T-helper 2 cell treated with Interferon-gamma antibody and Interleukin-4, amounts not matched to agents 5 μg/mL and 100 μg/mL, for 36 hours (primary cell): ENCODE measurements around the gene SMIM36.
"Not testable (repeated sequence)": the region's sequence is repeated elsewhere in the genome, so short reads cannot be mapped to it uniquely, and the experiment has no call there.

Experiments
- DNase-seq: peaks from one replicate; pipeline ENCODE4 v3.0.0; 2021; ENCODE audit warnings: low spot score
- H3K27ac Mint-ChIP-seq: one replicate; pipeline ENCODE4 v1.8.0; 2021; ENCODE audit warnings: mild to moderate bottlenecking, mixed read lengths
- H3K27me3 Mint-ChIP-seq: one replicate; pipeline ENCODE4 v1.8.0; 2021; ENCODE audit warnings: low read depth, mixed read lengths
- H3K36me3 Mint-ChIP-seq: one replicate; pipeline ENCODE4 v1.8.0; 2021; ENCODE audit warnings: low read depth, mixed read lengths
- H3K4me1 Mint-ChIP-seq: one replicate; pipeline ENCODE4 v1.8.0; 2021; ENCODE audit warnings: low read depth, mixed read lengths
- H3K4me3 Mint-ChIP-seq: one replicate; pipeline ENCODE4 v1.8.0; 2022; ENCODE audit warnings: mild to moderate bottlenecking, moderate library complexity, mixed read lengths
- H3K9me3 Mint-ChIP-seq: one replicate; pipeline ENCODE4 v1.8.0; 2021; ENCODE audit warnings: mixed read lengths

SMIM36 gene

DNA sequence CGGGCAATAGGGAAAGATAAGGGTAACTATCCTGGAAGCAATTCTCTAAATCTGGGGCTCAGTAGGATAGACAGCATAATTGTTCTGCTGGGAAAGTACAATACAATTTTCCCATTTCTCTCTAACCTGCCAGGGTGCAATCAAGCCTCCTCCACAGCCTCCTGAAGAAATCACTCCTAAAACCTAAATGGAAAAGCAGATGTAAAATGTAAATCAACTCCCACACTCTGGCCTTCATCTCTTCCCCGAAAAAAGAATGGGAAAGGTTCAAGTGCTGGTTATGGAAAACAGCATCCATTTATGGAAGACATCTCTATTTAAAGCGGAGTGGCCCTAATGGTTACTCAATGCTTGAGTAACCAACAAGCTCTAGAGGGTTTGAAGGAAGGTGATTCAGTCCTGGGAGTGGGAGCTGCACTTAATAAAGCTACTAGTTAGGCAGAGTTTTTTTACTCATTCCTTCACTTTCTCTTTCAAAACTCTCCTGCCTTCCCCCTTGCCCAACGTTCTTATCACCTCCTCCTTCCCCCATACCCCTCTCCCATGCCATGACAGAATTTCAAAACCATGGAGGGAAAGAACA lies 94.7 kb downstream of the SMIM36 start:
- DNase-seq = no peak
- peak overlapping the region; percentile 58 for H3K27ac Mint-ChIP-seq
- H3K4me1 Mint-ChIP-seq = peaks cover 55% of the 10 kb centered on the region
- H3K27me3 Mint-ChIP-seq = no peaks in the 10 kb centered on the region
- peak overlapping the region; percentile 41 for H3K4me3 Mint-ChIP-seq
- peaks cover 63% of the 10 kb centered on the region for H3K36me3 Mint-ChIP-seq
- no peaks in the 10 kb centered on the region for H3K9me3 Mint-ChIP-seq

DNA sequence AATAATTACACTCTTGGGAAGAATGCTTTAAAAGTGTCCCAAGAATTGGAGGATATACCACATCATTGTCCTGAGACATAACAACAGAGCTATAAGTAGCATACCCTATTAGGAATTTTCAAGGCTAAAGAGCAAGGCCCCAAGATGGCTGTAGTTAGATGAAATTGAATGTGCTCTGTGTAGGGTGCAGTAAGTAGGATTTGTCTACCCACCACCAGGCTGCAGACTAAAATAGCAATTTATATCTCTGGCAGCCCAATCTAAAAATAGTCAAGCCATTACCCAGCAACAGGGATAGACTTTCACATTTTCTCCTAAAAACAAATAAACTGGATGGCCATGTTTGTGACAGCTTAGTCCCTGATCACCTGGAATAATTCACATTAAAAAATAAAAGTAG lies 95.3 kb downstream of the SMIM36 start:
- no peaks in the 10 kb centered on the region for H3K9me3 Mint-ChIP-seq
- peaks cover 55% of the 10 kb centered on the region for H3K4me1 Mint-ChIP-seq
- no peak overlapping the region for H3K4me3 Mint-ChIP-seq
- DNase-seq = no peak
- H3K27ac Mint-ChIP-seq = no peak overlapping the region
- H3K27me3 Mint-ChIP-seq = no peaks in the 10 kb centered on the region
- H3K36me3 Mint-ChIP-seq = peaks cover 66% of the 10 kb centered on the region

DNA sequence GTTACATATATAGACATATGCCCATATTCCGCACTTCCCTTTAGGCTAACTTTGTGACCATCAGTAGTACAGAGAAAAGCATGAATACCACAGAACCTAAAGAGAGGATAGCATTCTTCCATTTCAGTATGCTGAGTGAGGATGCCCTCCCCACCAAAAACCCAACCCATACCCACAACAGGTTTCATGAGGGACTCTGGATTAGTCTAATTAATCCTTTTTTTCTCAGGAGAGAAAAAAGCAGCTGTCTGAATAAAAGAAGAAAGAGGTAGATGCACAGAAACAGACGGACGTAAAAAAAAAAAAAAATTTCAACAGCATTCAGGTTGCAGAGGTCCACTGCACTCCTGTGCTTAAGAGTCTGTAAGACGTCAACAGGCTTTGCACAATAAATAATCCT lies 96.3 kb downstream of the SMIM36 start:
- DNase-seq = no peak
- peaks cover 51% of the 10 kb centered on the region for H3K4me1 Mint-ChIP-seq
- H3K9me3 Mint-ChIP-seq = no peaks in the 10 kb centered on the region
- no peak overlapping the region for H3K27ac Mint-ChIP-seq
- H3K4me3 Mint-ChIP-seq = no peak overlapping the region
- H3K27me3 Mint-ChIP-seq = no peaks in the 10 kb centered on the region
- peaks cover 73% of the 10 kb centered on the region for H3K36me3 Mint-ChIP-seq

DNA sequence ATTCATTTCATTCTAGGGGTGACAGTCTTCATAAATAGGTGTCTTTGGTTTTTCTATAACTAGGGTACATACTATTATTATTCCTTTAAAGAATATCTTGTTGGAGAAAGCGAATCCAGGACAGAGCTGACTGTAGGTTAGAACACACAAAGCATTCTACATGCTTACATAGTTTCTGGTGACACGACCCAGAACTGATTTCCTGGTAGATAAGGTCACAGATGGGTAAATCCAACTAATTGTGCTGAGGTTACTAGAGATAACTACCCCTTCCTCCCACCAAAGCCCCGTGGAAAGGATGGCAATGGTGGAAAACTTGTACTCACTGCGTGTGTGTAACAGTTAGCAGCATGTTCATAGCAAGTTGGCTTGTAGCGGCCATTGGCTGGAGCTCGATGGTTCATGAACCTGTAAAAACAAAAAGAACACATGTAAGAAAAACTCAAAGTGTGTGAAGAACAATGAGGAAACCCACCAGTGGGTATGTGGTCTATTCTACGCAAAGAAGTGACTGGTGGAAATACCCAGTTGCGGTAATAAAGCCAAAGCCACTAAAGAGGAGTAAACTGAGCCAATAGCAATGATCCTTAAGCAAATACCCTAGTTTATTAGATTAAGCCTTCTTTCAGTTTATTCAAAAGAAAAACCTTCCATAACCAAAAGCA lies 97.3 kb downstream of the SMIM36 start:
- H3K4me1 Mint-ChIP-seq = peaks cover 41% of the 10 kb centered on the region
- peaks cover 70% of the 10 kb centered on the region for H3K36me3 Mint-ChIP-seq
- DNase-seq = no peak
- H3K4me3 Mint-ChIP-seq = no peak overlapping the region
- no peaks in the 10 kb centered on the region for H3K9me3 Mint-ChIP-seq
- no peak overlapping the region for H3K27ac Mint-ChIP-seq
- no peaks in the 10 kb centered on the region for H3K27me3 Mint-ChIP-seq

DNA sequence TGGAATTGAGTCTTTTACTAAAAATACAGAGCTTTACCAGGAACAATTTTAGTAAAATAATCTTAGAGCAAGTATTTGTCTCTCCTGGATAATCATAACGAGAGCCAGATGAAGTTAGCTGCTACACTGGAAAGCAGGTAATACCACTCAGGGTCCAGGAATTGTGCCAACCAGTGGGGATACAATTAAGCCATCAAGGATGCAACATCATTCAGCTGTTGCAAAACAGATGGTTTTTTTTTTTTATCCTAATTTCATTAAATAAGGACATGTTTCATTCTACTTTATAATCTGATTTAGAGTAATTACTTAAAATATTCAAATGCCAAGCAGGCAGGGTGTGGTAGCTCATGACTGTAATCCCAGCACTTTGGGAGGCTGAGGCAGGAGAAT lies 99.8 kb downstream of the SMIM36 start:
- no peak overlapping the region for H3K4me3 Mint-ChIP-seq
- H3K27ac Mint-ChIP-seq = no peak overlapping the region
- peaks cover 59% of the 10 kb centered on the region for H3K36me3 Mint-ChIP-seq
- DNase-seq = no peak
- peaks cover 16% of the 10 kb centered on the region for H3K4me1 Mint-ChIP-seq
- no peaks in the 10 kb centered on the region for H3K27me3 Mint-ChIP-seq
- H3K9me3 Mint-ChIP-seq = no peaks in the 10 kb centered on the region

DNA sequence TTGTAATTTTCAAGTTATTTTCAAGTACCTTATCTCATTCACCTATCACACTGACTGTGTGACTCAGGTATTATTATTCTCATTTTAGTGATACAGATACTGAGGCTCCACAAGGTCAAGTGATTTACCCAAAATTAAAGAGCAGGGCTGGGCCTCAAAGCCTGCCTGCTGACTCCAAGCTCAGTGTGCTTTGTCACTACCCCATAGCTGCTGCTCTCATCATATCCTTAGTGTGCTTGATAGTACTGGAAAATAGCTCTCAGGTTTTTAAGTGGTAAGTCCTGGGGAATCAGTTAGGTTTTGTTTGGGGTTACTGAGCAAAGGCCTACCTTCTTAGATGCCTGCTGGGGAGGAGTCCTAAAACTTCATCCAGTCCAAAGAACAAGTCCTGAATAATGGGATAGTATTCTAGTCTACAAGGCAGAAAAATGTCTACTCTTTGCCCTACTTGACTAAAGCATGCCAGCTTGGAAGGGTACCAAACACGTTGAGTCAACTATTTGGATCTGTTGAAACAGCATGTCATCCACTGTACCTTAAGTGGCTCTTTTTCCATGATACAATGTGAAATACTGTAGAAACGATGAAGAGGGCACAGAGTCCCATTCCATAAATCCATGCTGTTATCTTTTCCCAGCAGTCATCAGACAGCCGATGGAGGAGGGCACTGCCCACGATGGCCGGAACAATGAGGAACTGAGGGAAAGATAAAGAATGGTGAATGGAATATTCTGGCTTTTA lies 100.4 kb downstream of the SMIM36 start:
- H3K9me3 Mint-ChIP-seq = no peaks in the 10 kb centered on the region
- H3K4me1 Mint-ChIP-seq = peaks cover 12% of the 10 kb centered on the region
- no peak overlapping the region for H3K27ac Mint-ChIP-seq
- H3K4me3 Mint-ChIP-seq = no peak overlapping the region
- no peaks in the 10 kb centered on the region for H3K27me3 Mint-ChIP-seq
- H3K36me3 Mint-ChIP-seq = peaks cover 64% of the 10 kb centered on the region
- DNase-seq = no peak

DNA sequence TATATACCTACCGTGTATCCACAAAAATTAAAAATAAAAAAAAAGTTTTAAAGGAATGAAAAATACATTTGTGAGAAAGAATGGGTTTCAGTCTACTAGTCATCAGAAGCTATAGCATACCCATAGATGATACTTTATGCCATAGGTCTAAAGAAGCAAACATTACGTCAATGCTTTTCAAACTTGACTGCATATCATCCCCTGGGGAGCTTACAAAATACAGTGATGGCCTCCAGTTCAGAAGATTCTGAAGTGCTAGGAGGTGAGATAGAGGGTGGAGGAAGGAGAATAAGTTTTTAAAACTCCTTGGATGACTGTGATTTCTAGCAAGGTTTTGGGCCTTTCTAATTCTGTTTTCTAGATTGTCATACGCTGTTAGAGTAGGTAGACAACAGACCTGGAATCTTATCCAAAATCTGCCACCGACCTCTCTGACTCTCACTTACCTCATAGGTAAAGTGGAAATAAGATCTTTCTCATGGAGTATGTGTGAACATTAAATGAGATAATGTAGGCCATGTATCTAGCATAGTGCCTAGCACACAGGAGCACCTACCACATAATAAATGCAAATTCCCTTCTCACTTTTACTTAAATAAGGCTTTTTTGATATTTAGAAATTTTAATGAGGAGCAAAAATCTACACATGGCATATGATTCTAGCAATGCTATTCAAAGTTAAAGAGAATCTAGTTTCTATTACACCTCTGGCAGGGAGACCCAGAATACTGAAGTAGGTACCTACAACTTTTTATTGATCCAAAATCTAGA lies 102.0 kb downstream of the SMIM36 start:
- no peak overlapping the region for H3K27ac Mint-ChIP-seq
- H3K36me3 Mint-ChIP-seq = peaks cover 65% of the 10 kb centered on the region
- no peak for DNase-seq
- H3K4me3 Mint-ChIP-seq = no peak overlapping the region
- no peaks in the 10 kb centered on the region for H3K9me3 Mint-ChIP-seq
- peaks cover 4% of the 10 kb centered on the region for H3K4me1 Mint-ChIP-seq
- no peaks in the 10 kb centered on the region for H3K27me3 Mint-ChIP-seq

DNA sequence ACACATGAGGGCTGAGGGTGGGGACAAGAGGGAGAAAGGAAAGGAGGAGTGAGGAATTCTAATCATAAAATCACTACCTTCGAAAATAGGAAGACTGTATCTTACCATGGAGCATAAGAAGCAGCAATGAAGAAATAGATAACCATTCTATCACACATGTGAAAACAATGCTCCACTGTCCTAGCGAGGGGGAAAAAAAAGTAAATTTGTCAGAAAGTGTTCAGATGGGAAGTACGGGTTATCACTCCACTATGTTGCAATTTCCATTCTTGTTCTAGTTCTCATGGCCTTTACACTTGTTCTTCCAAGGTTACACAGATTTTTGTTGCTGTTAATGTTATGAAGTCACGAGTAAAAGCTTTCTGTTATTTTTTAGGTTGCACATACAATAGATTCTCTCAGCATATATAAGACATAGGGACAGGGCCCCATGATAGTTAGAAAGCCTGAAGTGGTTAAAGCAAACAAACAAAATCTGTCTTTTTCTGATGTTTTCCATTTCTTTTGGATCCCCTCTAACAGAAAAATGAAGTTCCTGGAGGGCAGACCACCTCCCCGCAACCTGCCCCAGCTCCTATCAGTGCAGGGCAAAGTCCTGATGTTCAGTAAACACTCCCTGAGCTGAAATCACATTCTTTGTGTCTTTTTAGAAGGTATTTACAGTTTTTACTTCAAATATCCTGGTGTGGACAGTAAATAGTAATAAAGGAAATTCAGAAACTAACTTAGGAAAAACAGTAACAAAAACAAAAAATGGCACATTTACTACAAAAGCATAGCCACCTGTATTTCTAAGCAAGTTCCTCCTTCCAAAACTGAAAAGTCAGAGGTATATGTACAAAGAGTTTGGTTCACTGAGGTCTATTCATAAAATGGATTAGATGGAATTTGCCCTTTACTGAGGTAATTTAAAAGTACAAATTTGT lies 103.3 kb downstream of the SMIM36 start:
- H3K4me3 Mint-ChIP-seq = no peak overlapping the region
- H3K36me3 Mint-ChIP-seq = peaks cover 61% of the 10 kb centered on the region

DNA sequence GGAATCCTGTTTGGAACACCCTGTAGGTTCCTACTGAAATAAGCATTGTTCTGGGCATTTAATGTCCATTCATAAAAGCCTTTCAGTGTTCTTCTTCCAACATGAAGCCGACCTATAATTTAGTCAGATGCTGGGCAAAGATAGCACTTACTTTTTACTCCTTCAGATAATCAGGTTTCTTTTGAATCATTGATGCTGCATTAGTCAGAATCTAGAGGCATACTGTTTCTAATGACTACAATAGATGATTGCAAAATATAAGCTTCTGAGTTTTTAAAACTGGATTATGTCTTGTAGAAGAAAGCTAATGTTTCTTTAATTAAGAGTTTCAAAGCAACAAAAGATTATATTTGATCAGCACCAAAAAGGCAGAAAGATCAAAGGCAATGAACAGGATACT lies 105.7 kb downstream of the SMIM36 start:
- Mint-ChIP-seq H3K4me3 (no peak overlapping the region), H3K4me1 (no peaks in the 10 kb centered on the region), H3K27me3 (no peaks in the 10 kb centered on the region), H3K27ac (no peak overlapping the region), H3K36me3 (peaks cover 60% of the 10 kb centered on the region), H3K9me3 (no peaks in the 10 kb centered on the region)
- no peak for DNase-seq

More for the DNA sequence above, 103.3 kb downstream of the SMIM36 start:
- Mint-ChIP-seq H3K4me1 (no peaks in the 10 kb centered on the region), H3K27ac (no peak overlapping the region), H3K27me3 (no peaks in the 10 kb centered on the region), H3K9me3 (no peaks in the 10 kb centered on the region)
- DNase-seq = no peak

DNA sequence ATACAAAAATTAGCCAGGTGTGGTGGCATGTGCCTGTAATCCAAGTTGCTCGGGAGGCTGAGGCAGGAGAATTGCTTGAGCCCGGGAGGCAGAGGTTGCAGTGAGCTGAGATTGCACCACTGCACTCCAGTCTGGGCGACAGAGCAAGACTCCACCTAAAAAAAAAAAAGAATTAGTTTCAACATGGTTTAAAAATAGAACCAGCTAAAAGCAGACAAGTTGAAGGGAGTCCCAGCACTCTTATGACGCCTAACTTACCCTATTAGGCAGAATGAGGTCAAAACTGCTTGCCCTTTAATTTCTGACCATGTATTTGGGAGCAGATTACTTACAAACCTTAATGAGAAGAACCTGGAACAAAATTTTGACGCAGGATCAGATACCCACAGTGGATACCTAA lies 107.1 kb downstream of the SMIM36 start:
- not testable (repeated sequence) for H3K4me3 Mint-ChIP-seq, H3K9me3 Mint-ChIP-seq, H3K27ac Mint-ChIP-seq, DNase-seq, H3K4me1 Mint-ChIP-seq, H3K27me3 Mint-ChIP-seq
- peaks cover 57% of the 10 kb centered on the region for H3K36me3 Mint-ChIP-seq

DNA sequence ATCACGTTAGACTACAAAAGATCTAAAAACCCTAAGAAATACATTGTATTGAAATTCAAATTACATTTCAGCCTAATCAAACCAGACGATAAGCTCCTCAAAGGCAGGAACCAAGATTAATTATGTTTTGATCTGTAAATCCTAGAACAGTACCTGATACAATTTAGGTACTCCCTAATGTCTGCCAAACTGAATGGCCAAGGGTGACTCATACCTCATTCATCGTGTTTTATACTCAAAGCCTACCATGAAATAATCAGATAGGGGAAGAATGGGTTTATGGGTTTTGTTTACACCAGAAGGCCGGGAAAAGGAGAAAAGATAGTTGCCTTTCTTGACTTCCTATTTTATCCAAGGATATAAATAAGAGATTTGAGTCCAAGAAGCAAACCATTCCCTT lies 108.9 kb downstream of the SMIM36 start:
- no peak for DNase-seq

More for the DNA sequence above, 108.9 kb downstream of the SMIM36 start:
- no peak overlapping the region for H3K27ac Mint-ChIP-seq
- no peak overlapping the region for H3K4me3 Mint-ChIP-seq
- no peaks in the 10 kb centered on the region for H3K4me1 Mint-ChIP-seq
- H3K27me3 Mint-ChIP-seq = no peaks in the 10 kb centered on the region
- H3K9me3 Mint-ChIP-seq = no peaks in the 10 kb centered on the region
- H3K36me3 Mint-ChIP-seq = peaks cover 59% of the 10 kb centered on the region
